Renal cortical epithelial cell (primary cell): ENCODE data around the gene EHHADH. TPM values are rescaled to one million over a fixed set of nuclear protein-coding genes. Genes with fewer than 3 reads are reported as not detected.

Source experiments
- DNase-seq: peaks from one replicate; pipeline ENCODE4 v3.0.0-alpha.2; 2011; ENCODE audit warnings: low read depth
- total RNA-seq: library from RNA; depleted of rRNA; stranded (reverse); fragments of >200 nt; gene quantifications from 2 replicates; pipeline ENCODE4 v1.2.3, GENCODE V29; 2014

Gene EHHADH
- total RNA-seq, 1 donor from 2014 or later: 35.6 TPM

DNA sequence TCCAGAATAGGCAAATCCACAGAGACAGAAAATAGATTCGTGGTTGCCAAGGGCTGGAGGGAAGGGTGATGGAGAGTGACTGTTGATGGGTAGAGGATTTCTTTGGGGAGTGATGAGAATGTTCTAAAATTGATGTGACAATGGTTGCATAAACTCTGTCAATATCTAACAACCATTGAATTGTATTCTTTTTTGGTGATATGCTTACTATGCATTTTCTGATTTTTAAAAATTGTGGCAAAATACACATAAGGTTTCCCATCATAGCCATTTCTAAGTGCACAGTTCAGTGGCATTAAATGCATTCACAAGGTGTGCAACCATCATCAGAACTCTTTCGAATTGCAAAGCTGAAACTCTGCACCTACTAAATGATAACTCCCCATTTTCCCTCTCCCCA lies 56.8 kb downstream of the EHHADH start:
- no peak for DNase-seq

DNA sequence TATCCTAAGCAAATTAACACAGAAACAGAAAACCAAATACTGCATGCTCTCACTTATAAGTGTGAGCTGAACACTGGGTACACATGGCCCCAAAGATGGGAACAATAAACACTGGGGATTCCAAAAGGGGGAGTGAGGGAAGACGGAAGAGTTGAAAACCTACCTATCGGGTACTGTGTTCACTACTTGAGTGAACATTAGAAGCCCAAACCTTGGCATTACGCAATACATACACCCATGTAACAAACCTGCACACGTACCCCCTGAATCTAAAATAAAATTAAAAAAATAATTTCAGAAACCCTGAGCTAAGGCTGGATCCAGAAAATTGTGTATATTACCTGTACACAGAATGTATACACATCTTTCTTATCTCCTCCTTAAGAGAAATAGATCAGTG lies 58.2 kb downstream of the EHHADH start:
- DNase-seq: no peak

DNA sequence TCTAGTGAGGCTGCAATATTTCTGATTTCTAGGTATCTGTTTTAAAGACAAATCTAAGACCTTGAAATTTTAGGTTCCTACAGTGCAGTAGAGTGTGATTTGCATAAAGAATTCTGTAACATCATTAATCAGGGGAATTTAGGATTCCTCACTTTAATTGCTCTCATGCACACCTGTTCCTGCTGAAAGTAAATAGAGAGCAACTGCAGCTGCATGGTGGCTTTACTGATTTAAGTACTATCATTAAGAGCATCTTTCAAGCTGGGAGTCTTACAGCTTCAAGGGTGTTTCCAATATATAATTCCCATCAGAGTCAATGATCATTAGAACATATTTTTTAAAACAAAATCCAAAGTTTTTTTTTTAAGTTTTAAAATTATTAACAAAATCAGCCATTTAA lies 65.0 kb downstream of the EHHADH start:
- no peak for DNase-seq

DNA sequence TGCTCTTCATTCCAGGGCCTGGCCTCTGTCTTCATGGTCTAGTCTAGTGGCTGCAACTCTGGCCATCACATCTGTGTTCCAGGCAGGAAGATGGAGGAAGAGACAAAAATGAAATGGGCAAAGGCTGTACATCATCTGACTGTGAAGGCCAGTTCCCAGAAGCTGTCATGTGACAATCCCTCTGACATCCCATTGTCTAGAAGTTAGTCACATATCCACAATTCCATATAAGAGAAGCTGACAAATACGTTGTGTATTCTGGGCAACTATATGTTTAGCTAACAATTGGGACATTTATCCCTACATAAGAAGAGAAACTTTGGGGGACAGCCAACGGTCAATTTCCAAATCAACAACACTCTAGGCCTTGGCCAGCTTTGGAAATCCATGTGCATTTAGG lies 66.5 kb downstream of the EHHADH start:
- DNase-seq: no peak

- peak; percentile 29 for DNase-seq
Measured at GRCh38 chr3:185176750-185177359, 77.0 kb downstream of the EHHADH start.

GRCh38 chr3:185175370-185175987 lies 78.4 kb downstream of the EHHADH start:
- DNase-seq: no peak

DNA sequence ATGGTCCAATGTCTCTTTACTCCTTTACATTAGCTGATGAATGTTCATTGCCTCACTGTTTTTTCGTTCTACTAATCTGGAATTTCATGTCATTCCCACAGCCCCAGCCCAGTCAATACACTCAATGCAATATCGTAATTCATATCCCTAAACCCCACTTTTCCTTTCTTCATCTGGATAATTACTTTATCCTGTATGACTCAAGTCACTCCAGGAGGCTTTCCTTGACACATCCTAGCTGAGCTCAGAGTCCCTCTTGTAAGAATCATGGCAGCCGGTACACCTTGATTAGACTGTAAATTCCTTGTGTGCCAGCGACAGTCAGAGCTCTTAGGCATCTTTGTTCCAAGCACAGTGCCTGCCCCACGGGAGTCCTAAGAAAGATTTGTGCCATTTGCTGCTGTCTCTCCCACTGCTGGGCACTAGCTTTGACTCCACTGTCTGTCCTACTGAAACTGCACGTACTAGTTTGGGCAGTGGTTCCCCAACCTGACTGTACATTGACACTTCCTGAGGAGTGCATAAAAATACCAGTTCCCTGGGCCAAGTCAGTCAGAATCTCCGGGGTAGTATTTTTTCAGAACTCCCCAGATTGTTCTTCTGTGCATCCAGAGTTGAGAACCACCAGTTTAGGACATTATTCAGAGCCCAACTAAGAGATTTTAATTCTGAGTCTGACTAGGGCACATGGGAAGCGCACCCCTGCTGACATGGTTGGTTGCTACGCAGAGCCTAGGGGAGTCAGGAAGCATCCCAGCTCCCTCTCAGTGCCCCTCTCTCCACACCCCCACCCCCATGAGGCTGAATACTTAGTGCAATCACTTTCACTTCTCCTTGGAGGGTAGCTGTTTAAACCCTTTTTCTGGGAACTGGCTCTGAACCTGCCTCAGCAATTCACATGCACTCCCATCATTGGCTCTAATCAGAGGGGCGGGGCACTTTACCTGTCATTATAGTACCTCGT lies 81.5 kb downstream of the EHHADH start:
- no peak for DNase-seq

DNA sequence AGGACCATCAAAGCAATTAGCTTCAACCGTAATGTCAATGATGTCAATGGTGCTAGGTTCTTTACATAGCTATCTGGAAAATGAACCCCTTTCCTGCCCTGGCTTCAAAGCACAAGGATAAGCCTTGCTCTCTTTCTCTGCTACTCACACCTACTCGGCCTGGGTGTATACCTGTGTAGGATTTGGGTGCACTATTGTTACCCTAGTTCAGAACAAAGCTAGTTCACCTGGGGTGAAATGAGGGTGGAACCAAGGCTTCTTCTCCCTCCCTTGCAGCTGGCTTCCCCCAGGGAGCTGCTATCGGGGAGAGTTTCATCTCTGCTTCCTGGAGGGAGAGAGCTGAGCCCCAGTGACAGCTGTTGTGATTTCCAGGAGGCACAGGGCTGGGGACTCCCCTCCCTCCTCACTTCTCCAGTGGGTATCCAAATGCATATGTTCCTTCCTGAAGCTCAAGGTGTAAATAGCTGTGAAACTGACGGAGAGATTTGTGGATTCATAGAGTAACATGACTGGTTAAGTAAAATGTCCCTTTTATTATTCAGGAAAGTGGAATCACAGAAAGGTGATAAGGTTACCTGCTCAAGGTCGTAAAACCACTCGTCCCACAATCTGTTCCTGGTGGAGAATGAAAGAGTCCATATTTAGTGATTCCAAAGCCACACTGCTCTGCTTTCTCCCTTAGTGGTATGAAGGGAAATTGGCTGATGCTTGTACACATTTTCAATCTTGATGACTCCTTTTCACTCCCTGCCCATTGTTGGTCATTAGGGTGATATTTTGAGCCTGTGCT lies 89.2 kb downstream of the EHHADH start:
- DNase-seq: no peak

DNA sequence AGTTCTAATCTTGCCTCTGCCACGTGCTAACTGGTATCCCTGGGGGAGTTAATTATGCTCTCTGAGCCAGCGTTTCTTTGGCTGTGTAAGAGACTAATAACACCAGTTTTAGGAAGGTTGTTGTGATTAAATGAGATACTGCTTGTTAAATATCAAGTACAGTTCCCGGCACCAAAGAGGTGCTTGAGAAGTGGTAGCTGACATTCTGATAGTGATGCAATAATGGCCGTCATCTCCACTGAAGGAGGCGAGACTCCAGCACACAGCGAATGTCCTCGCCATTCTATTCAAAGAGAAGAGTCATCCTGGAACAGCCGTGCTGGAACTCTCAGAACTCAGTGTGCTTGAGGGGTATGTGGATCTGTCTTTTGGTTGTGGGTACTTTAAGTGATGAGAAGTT lies 91.2 kb downstream of the EHHADH start:
- no peak for DNase-seq

- no peak for DNase-seq
Measured at GRCh38 chr3:185161761-185162160, 92.1 kb downstream of the EHHADH start.

- no peak for DNase-seq
Measured at GRCh38 chr3:185157347-185157746, 96.5 kb downstream of the EHHADH start.

- DNase-seq: no peak
Measured at GRCh38 chr3:185155678-185156077, 98.2 kb downstream of the EHHADH start.

- DNase-seq: no peak
Measured at GRCh38 chr3:185153861-185154629, 99.8 kb downstream of the EHHADH start.

DNA sequence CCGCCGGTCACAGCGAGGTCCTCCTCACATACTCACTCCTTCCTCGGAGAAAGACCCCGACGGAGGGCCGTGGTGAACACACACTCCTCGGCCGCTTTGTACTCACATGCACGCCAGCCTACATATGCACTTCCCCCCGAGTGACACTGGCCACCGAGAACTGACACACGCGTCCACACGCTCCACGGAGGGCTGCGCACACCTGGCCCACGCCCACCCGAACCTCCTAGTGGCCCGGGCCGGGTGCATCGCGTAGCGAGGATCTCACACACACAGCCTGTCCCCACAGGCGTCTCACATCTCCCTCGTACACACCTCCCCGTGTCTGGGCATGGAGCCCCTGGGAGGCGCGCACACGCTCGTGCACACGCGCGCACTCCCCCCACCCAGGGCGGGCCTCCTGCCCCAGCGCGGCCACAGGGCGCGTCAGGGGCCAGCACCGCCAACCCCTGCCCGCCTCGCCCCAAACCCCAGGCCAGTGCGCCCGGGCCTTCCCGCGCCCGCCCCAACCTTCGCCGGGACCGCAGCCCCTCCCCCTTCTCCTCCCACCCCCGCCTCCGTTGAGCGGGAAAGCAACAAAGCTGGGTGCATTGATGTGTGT lies 100.6 kb downstream of the EHHADH start:
- DNase-seq: no peak

DNA sequence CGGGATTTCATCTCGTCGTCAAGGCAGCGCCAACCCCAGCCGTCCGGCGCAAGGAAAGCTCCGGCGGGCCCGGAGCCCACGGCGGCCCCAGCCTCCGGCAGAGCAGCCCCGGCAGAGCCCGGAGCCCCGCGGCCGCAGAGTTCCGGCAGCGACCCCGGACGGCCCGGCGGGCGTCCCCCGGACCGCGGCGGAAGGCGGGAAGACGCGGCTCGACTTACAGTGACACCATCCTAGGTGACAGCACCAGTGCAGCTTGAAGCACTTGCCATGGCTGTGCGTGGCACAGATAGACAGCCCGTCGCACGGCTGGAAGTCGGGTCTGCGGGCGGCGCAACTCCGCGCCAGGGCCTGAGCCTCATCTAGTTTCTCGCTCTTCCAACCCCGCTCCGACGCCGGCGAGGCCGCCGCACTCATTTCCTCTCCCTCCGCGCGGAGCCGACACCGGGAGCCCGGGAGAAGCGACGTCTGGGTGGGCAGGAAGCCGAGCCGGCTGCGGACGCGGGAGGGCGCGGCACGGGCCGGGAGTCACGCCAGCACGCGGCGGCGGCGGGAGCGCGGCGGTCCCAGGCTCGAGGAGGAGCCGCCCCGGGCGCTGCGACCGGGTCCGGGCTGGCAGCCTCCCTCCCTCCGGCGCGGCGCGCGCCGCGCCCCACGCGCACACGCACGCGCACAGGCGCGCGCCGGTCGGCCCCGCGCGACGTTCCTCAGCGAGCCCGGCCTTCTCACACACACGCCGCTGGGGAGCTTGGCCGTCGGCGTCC lies 101.3 kb downstream of the EHHADH start, which contains the start of gene C3orf70:
Gene C3orf70 (minus strand): TSS at position 651 of the 761 bp plus-strand sequence. CDS start 237 bp downstream, at position 414.
- no peak for DNase-seq

- no peak for DNase-seq
Measured at GRCh38 chr3:185151964-185152409, 101.9 kb downstream of the EHHADH start.

DNA sequence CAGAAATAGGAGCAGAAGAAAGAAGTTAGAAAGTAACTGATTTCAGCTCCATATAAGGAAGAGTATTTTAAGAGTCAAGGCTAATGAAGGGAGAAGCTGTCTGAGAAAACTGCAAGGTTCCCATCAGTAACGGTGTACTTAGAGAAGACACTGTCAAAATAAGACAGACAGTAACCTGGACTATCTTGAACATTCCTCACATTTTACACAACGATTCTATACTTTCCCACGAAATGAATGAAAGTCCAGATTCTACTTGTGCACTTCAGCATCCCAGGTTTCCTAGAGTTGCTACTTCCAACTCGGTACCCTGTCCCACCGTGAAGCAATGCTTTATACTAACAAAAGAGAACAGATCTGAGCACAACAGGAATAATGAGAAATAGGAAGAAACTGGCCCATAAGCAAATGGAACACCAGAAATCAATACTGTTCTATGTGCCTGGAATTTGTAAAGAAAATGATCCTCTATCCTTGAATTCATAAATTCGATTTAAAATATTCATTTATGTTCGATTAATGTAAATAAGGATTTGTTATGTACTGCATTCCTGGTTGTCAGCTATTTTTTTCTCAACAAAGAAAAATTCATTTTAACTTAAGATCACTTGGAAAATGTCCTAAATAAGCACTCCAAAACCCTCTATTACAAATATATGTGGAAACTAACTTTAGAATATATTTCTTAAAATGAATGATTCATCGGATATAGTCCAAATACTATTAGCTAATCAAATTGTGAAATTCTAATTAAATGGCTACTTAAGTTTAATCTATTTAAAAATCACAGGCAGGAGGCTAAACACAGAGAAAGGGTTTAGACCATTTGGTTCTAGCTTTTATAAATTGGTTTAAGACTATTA lies 102.5 kb downstream of the EHHADH start:
- DNase-seq: no peak

DNA sequence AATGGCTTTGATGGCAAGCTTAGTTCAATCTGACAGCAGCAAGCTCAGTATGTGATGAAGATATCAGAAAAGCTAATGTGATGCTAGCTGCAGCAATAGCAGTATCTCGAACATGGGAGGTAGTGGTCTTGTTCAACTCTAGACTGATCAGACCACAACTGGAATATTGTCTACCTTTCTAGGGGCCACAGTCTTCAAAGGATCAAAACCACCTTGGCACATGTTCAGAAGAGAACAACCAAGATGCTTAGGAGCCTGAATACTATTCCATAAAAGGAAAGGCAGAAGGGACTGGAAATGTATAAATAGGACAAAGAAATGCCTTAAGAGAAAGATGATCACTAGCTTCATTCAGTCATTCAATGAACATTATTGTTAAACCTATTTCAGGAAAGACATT lies 103.3 kb downstream of the EHHADH start:
- no peak for DNase-seq

DNA sequence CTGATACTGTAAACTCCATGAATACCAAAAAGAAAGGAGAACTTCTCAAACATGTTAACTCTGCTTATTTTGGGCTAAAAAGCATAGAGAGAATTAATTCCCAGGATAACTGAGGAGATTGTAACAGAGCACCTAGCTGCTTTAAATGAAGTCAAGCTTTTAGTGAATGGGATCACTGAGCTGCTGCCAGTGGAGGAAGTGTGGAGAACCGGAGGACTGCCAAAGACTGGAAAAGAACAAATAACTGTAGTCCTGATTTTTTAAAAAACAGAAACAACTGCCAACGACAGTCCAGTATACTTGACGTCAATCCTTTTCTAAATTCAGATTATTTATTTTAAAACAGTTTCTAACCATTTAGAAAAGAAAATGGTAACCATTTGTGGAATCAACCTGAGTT lies 104.3 kb downstream of the EHHADH start:
- DNase-seq: no peak
